ENCODE measurements around the gene WDR7.

Gene WDR7

GRCh38 chr18:57086163-57086562, 435.0 kb downstream of the WDR7 start:
- Histone ChIP-seq H3K36me3 (ENCODE audit: control insufficient read depth, insufficient read depth, low read length) (no peaks in the 10 kb centered on the region), H3K4me3 (ENCODE audit: low read length) (no peak overlapping the region), H3K9ac (ENCODE audit: low read length) (no peak overlapping the region), H3K4me1 (ENCODE audit: control insufficient read depth, insufficient read depth, low read length) (no peaks in the 10 kb centered on the region), H3K9me3 (ENCODE audit: control insufficient read depth, low read length) (no peaks in the 10 kb centered on the region), H3K27me3 (ENCODE audit: control insufficient read depth, insufficient read depth, low read length) (no peaks in the 10 kb centered on the region)
